LNCAP (cell line): ENCODE data around the gene CCDC177.

ENCODE experiments used
- CTCF ChIP-seq: fragments of 450-650 bp; IDR thresholded peaks from 2 replicates; pipeline ENCODE4 v1.5.1; 2017; ENCODE audit warnings: mild to moderate bottlenecking

Gene CCDC177

GRCh38 chr14:69615496-69616407 lies 41.1 kb upstream of the CCDC177 start:
- no peak for TF ChIP-seq CTCF

GRCh38 chr14:69615121-69615495 lies 40.4 kb upstream of the CCDC177 start:
- TF ChIP-seq CTCF = no peak

- TF ChIP-seq CTCF = no peak
These were observed 39.9 kb upstream of the CCDC177 start for GRCh38 chr14:69614592-69614991.

- no peak for TF ChIP-seq CTCF
These were observed 38.8 kb upstream of the CCDC177 start for GRCh38 chr14:69613312-69614073.

GRCh38 chr14:69612783-69613130 lies 38.1 kb upstream of the CCDC177 start:
- peak; percentile 60 for TF ChIP-seq CTCF

- TF ChIP-seq CTCF = no peak
These were observed 37.5 kb upstream of the CCDC177 start for GRCh38 chr14:69612014-69612782.
